Mesendoderm (in vitro differentiated cells): ENCODE results near the gene SPTB.

Experiments used
- DNase-seq: peaks from one replicate; pipeline ENCODE4 v3.0.0; 2013
- H2AK5ac ChIP-seq: 2 replicates; pipeline ENCODE4 v1.6.1; 2013; ENCODE audit warnings: low read length, inconsistent platforms
- H2BK120ac ChIP-seq: 2 replicates; pipeline ENCODE4 v1.6.1; 2013; ENCODE audit warnings: low read depth, mild to moderate bottlenecking, low read length, moderate library complexity, mixed read lengths
- H2BK15ac ChIP-seq: replicated peaks from 2 replicates; pipeline ENCODE4 v1.6.1; 2013; ENCODE audit warnings: low read depth, mild to moderate bottlenecking, moderate library complexity
- H2BK5ac ChIP-seq: 2 replicates; pipeline ENCODE4 v1.6.1; 2013; ENCODE audit warnings: low read length, inconsistent platforms
- H3K18ac ChIP-seq: 2 replicates; pipeline ENCODE4 v1.6.1; 2013; ENCODE audit warnings: mild to moderate bottlenecking, low read length, mixed read lengths
- H3K23ac ChIP-seq: one replicate; pipeline ENCODE4 v1.6.1; 2013; ENCODE audit warnings: low read length
- H3K27ac ChIP-seq: 2 replicates; pipeline ENCODE4 v1.5.1; 2013; ENCODE audit warnings: low read depth, mild to moderate bottlenecking, inconsistent platforms, low read length, moderate library complexity
- H3K27me3 ChIP-seq: 2 replicates; pipeline ENCODE4 v1.6.1; 2013; ENCODE audit warnings: low read length, control low read depth, mild to moderate bottlenecking, inconsistent platforms; ENCODE audit not compliant: insufficient read depth, poor library complexity
- H3K36me3 ChIP-seq: 2 replicates; pipeline ENCODE4 v1.6.1; 2013; ENCODE audit warnings: low read length, inconsistent platforms; ENCODE audit not compliant: control insufficient read depth, insufficient read depth
- H3K4ac ChIP-seq: one replicate; pipeline ENCODE4 v1.6.1; 2013; ENCODE audit warnings: low read depth, mild to moderate bottlenecking, low read length, moderate library complexity
- H3K4me1 ChIP-seq: 2 replicates; pipeline ENCODE4 v1.6.1; 2013; ENCODE audit warnings: low read depth, low read length, inconsistent platforms; ENCODE audit not compliant: control insufficient read depth
- H3K4me2 ChIP-seq: 2 replicates; pipeline ENCODE4 v1.6.1; 2013; ENCODE audit warnings: low read length
- H3K4me3 ChIP-seq: 2 replicates; pipeline ENCODE4 v1.5.1; 2013; ENCODE audit warnings: mild to moderate bottlenecking, low read length
- H3K56ac ChIP-seq: one replicate; pipeline ENCODE4 v1.6.1; 2013; ENCODE audit warnings: low read length
- H3K79me1 ChIP-seq: 2 replicates; pipeline ENCODE4 v1.6.1; 2013; ENCODE audit warnings: low read length, inconsistent platforms
- H3K79me2 ChIP-seq: 2 replicates; pipeline ENCODE4 v1.6.1; 2013; ENCODE audit warnings: mild to moderate bottlenecking, low read length; ENCODE audit not compliant: control insufficient read depth, insufficient read depth
- H3K9ac ChIP-seq: 2 replicates; pipeline ENCODE4 v1.6.1; 2013; ENCODE audit warnings: low read length, inconsistent platforms
- H4K5ac ChIP-seq: one replicate; pipeline ENCODE4 v1.6.1; 2013; ENCODE audit warnings: low read length
- H4K8ac ChIP-seq: one replicate; pipeline ENCODE4 v1.6.1; 2013; ENCODE audit warnings: low read depth, mild to moderate bottlenecking, control low read depth, low read length, moderate library complexity
- WGBS: extraction: QIAGEN DNeasy Blood & Tissue Kit; methylation state at CpG from one replicate; pipeline ENCODE4 v1.1.7; 2013; ENCODE audit warnings: low lambda C conversion rate, missing lambda C conversion rate; ENCODE audit not compliant: insufficient coverage; ENCODE audit errors: extremely low coverage; 5-methylcytosine and 5-hydroxymethylcytosine counted together

Gene SPTB

DNA sequence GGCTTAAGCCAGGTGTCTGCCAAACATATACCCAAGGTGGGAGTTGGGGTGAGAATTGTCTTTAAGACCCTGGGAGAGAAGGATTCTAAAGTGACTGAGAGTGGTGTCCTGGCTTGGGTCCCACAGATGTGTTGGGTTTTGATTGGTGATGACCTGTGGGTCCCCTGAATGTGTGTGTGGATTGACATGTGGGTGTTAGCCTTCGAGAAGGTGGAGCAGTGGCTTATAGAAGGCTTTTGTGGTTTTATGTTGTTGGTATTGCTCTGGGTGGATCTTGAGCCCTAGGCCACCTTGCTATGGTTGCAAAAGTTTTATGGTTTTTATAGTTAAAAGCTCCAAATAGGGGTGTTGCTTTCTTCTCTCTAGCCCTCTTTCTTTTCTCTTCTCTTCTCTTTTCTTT lies 145.8 kb downstream of the SPTB start:
- Histone ChIP-seq H4K5ac (no peak overlapping the region), H3K36me3 (peaks cover 7% of the 10 kb centered on the region), H4K8ac (no peak overlapping the region), H3K27ac (no peak overlapping the region), H2BK5ac (no peak overlapping the region), H2BK120ac (no peak overlapping the region), H3K4me3 (no peak overlapping the region), H3K4me2 (no peak overlapping the region), H3K79me1 (no peaks in the 10 kb centered on the region), H2AK5ac (no peak overlapping the region), H3K56ac (no peak overlapping the region), H3K9ac (no peak overlapping the region), H3K79me2 (no peaks in the 10 kb centered on the region), H3K27me3 (no peaks in the 10 kb centered on the region), H3K4me1 (no peaks in the 10 kb centered on the region), H3K18ac (no peak overlapping the region), H2BK15ac (no peak overlapping the region), H3K23ac (no peak overlapping the region), H3K4ac (no peak overlapping the region)
- WGBS: no CpG with 5 or more reads among the region's 1 CpG
- no peak for DNase-seq

DNA sequence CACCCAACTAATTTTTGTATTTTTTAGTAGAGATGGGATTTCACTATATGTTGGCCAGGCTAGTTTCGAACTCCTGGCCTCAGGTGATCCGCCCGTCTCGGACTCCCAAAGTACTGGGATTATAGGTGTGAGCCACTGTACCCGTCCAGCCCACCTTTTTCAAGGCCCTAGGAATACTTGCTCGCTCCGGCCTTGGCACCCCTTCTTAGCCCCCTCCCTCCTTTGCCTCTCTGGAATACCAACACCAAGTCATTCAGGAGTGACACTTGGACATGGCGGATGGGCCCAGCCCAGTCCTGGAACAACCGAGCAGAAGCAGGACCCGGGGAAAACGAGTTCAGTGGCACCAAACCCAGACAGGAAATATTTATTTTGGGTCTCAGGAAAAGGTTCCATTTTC lies 146.4 kb downstream of the SPTB start:
- no peak overlapping the region for H2BK5ac ChIP-seq
- H2BK15ac ChIP-seq: no peak overlapping the region
- H3K18ac ChIP-seq: no peak overlapping the region
- no peak overlapping the region for H3K4me2 ChIP-seq
- H3K79me1 ChIP-seq: no peaks in the 10 kb centered on the region
- no peaks in the 10 kb centered on the region for H3K27me3 ChIP-seq
- no peak overlapping the region for H3K4me3 ChIP-seq
- WGBS: no CpG with 5 or more reads among the region's 11 CpGs
- no peaks in the 10 kb centered on the region for H3K4me1 ChIP-seq
- H3K27ac ChIP-seq: no peak overlapping the region
- no peak overlapping the region for H3K23ac ChIP-seq
- no peak overlapping the region for H2AK5ac ChIP-seq
- H4K5ac ChIP-seq: no peak overlapping the region
- H3K36me3 ChIP-seq: peaks cover 7% of the 10 kb centered on the region
- H4K8ac ChIP-seq: no peak overlapping the region
- no peak for DNase-seq
- no peak overlapping the region for H3K4ac ChIP-seq
- H2BK120ac ChIP-seq: no peak overlapping the region
- no peaks in the 10 kb centered on the region for H3K79me2 ChIP-seq
- no peak overlapping the region for H3K56ac ChIP-seq
- no peak overlapping the region for H3K9ac ChIP-seq

GRCh38 chr14:64732536-64733120 lies 147.1 kb downstream of the SPTB start:
- no peak overlapping the region for H3K27ac ChIP-seq
- peaks cover 11% of the 10 kb centered on the region for H3K36me3 ChIP-seq
- no peak overlapping the region for H3K4me2 ChIP-seq
- no CpG with 5 or more reads among the region's 14 CpGs for WGBS
- H3K79me1 ChIP-seq: no peaks in the 10 kb centered on the region
- no peaks in the 10 kb centered on the region for H3K4me1 ChIP-seq
- no peaks in the 10 kb centered on the region for H3K27me3 ChIP-seq
- no peak overlapping the region for H2BK5ac ChIP-seq
- no peak overlapping the region for H3K56ac ChIP-seq
- no peak overlapping the region for H4K8ac ChIP-seq
- no peak overlapping the region for H3K4me3 ChIP-seq
- no peak overlapping the region for H2BK15ac ChIP-seq
- H3K18ac ChIP-seq: no peak overlapping the region
- no peak overlapping the region for H3K9ac ChIP-seq
- no peak overlapping the region for H2BK120ac ChIP-seq
- no peak overlapping the region for H2AK5ac ChIP-seq
- DNase-seq: no peak
- H4K5ac ChIP-seq: no peak overlapping the region
- H3K79me2 ChIP-seq: no peaks in the 10 kb centered on the region
- no peak overlapping the region for H3K23ac ChIP-seq
- H3K4ac ChIP-seq: no peak overlapping the region

- Histone ChIP-seq H2BK15ac (no peak overlapping the region), H3K4me3 (no peak overlapping the region), H3K27me3 (no peaks in the 10 kb centered on the region), H3K9ac (no peak overlapping the region), H3K36me3 (peaks cover 12% of the 10 kb centered on the region), H2BK5ac (no peak overlapping the region), H3K4me1 (no peaks in the 10 kb centered on the region), H3K79me2 (peaks cover under 1% of the 10 kb centered on the region), H3K56ac (no peak overlapping the region), H4K8ac (no peak overlapping the region), H3K23ac (no peak overlapping the region), H4K5ac (no peak overlapping the region), H3K4ac (no peak overlapping the region), H3K18ac (no peak overlapping the region), H2AK5ac (no peak overlapping the region), H2BK120ac (no peak overlapping the region), H3K4me2 (no peak overlapping the region), H3K79me1 (no peaks in the 10 kb centered on the region), H3K27ac (no peak overlapping the region)
- no peak for DNase-seq
- no CpG with 5 or more reads among the region's 4 CpGs for WGBS
These were observed 147.6 kb downstream of the SPTB start for GRCh38 chr14:64732066-64732465.

GRCh38 chr14:64731141-64731581 lies 148.5 kb downstream of the SPTB start:
- Histone ChIP-seq H3K27me3 (no peaks in the 10 kb centered on the region), H3K4me3 (no peak overlapping the region), H2BK120ac (no peak overlapping the region), H3K9ac (no peak overlapping the region), H3K36me3 (peaks cover 12% of the 10 kb centered on the region), H3K4ac (no peak overlapping the region), H3K4me1 (peaks cover 3% of the 10 kb centered on the region), H3K56ac (no peak overlapping the region), H4K5ac (no peak overlapping the region), H3K79me1 (peaks cover 3% of the 10 kb centered on the region), H3K79me2 (peaks cover 6% of the 10 kb centered on the region), H3K27ac (no peak overlapping the region), H2AK5ac (no peak overlapping the region), H4K8ac (no peak overlapping the region), H2BK5ac (no peak overlapping the region), H3K4me2 (no peak overlapping the region), H2BK15ac (no peak overlapping the region), H3K18ac (no peak overlapping the region), H3K23ac (no peak overlapping the region)
- WGBS: no CpG with 5 or more reads among the region's 15 CpGs
- DNase-seq: no peak

DNA sequence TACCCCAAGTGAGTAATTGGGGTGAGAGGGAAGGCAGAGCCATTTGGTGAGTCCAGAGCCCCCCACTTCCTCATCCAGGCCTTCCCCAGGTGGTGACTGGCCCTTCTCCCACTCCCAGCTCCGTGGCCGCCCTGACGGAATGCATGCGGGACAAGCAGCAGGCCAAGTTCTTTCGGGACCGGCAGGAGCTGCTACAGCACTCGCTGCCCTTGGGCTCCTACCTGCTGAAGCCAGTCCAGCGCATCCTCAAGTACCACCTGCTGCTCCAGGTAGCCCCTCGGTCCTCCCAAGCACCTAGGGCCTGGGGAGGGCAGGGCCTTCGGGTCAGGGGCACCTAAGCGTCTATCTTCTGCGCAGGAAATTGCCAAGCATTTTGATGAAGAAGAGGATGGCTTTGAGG lies 149.0 kb downstream of the SPTB start:
- Histone ChIP-seq H3K4me3 (no peak overlapping the region), H2BK120ac (no peak overlapping the region), H3K36me3 (peaks cover 12% of the 10 kb centered on the region), H3K27ac (no peak overlapping the region), H3K27me3 (no peaks in the 10 kb centered on the region), H4K8ac (no peak overlapping the region), H3K79me2 (peaks cover 10% of the 10 kb centered on the region), H3K4ac (no peak overlapping the region), H3K4me2 (no peak overlapping the region), H2BK15ac (no peak overlapping the region), H2BK5ac (no peak overlapping the region), H3K79me1 (peaks cover 5% of the 10 kb centered on the region), H4K5ac (no peak overlapping the region), H3K23ac (no peak overlapping the region), H2AK5ac (no peak overlapping the region), H3K9ac (no peak overlapping the region), H3K56ac (no peak overlapping the region), H3K4me1 (peaks cover 8% of the 10 kb centered on the region), H3K18ac (no peak overlapping the region)
- DNase-seq: no peak
- WGBS: no CpG with 5 or more reads among the region's 12 CpGs
